MM.1S (cell line): ENCODE results near the gene TRABD2B.

Source experiments
- CTCF ChIP-seq: fragments of 300-600 bp; sonication (generic); IDR thresholded peaks from 2 replicates; pipeline ENCODE4 v1.5.1; 2016; ENCODE audit warnings: antibody characterized with exemption, low read length, mixed read lengths
- EZH2 ChIP-seq: fragments of 300-600 bp; sonication (generic); optimal IDR thresholded peaks from 2 replicates; pipeline ENCODE3; 2017; ENCODE audit warnings: low read depth, mild to moderate bottlenecking, antibody characterized with exemption, low read length, mixed read lengths
- EZH2phosphoT487 ChIP-seq: fragments of 300-600 bp; sonication (generic); IDR thresholded peaks from 2 replicates; pipeline ENCODE4 v1.6.1; 2018; ENCODE audit warnings: antibody characterized with exemption, low read length

DNA sequence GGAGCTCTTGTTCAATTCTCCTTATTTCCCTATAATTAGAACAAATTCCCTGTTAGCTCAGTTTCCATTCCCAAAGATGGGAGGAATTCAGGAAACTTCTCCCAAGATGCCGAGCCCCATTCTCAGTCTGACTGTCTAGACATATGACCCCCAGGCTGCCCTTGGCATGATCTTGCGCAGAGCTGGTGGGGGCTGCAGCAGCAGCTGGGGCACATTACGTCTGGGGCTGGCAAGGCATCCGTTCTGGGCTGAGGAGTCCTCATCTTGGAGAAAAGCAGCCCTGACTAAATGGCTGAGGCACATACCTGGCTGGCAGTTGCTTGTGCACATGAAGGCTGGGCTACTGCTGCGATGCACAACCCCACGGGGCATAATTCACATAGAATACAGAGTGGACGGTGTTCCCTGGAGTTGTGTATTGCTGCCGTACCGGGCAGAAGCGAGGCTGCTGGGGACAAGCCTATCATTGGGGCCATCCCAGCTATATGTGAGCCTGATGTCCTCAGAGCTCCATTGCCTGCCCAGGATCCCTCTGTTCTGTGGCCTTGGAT lies 36.4 kb upstream of the TRABD2B start:
- TF ChIP-seq CTCF (no peak), EZH2phosphoT487 (no peak), EZH2 (no peak)
